Neuron (in vitro differentiated cells): ENCODE data around the gene DUSP2.

ENCODE experiments used
- H2AFZ ChIP-seq: one replicate; pipeline ENCODE4 v1.6.1; 2013; ENCODE audit warnings: low read depth, mild to moderate bottlenecking, inconsistent platforms, low read length, moderate library complexity
- H3K27me3 ChIP-seq: one replicate; pipeline ENCODE4 v1.6.1; 2013; ENCODE audit warnings: low read length; ENCODE audit not compliant: insufficient read depth
- H3K36me3 ChIP-seq: one replicate; pipeline ENCODE4 v1.6.1; 2013; ENCODE audit warnings: low read length; ENCODE audit not compliant: insufficient read depth
- H3K4me1 ChIP-seq: one replicate; pipeline ENCODE4 v1.6.1; 2013; ENCODE audit warnings: low read length; ENCODE audit not compliant: insufficient read depth
- H3K4me3 ChIP-seq: 2 replicates; pipeline ENCODE4 v1.5.1; 2013; ENCODE audit warnings: mild to moderate bottlenecking, low read length, moderate library complexity
- H3K9me3 ChIP-seq: one replicate; pipeline ENCODE4 v1.6.1; 2013; ENCODE audit warnings: low read length

DUSP2 gene

DNA sequence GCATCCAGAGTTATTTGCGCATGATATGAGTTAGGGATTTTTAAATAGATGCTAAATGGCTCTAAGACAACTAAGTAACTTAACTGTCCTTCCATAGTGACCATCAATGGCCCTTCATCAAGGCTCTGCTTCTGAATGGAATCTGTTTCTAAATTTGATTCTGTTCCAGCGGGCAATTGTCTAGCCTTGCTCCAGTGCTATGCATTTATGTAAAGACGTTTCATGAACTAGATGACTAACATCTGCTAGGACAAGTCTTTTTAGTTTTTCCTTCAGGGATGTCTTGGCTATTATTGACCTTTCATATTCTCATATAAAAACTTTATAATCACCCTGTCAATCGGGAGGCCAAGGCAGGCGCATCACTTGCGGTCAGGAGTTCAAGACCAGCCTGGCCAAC is 16.8 kb downstream of the DUSP2 start:
- no peaks in the 10 kb centered on the region for H3K36me3 ChIP-seq
- no peaks in the 10 kb centered on the region for H3K9me3 ChIP-seq
- H2AFZ ChIP-seq = no peak overlapping the region
- peaks cover 43% of the 10 kb centered on the region for H3K27me3 ChIP-seq
- no peaks in the 10 kb centered on the region for H3K4me1 ChIP-seq
- no peak overlapping the region for H3K4me3 ChIP-seq

DNA sequence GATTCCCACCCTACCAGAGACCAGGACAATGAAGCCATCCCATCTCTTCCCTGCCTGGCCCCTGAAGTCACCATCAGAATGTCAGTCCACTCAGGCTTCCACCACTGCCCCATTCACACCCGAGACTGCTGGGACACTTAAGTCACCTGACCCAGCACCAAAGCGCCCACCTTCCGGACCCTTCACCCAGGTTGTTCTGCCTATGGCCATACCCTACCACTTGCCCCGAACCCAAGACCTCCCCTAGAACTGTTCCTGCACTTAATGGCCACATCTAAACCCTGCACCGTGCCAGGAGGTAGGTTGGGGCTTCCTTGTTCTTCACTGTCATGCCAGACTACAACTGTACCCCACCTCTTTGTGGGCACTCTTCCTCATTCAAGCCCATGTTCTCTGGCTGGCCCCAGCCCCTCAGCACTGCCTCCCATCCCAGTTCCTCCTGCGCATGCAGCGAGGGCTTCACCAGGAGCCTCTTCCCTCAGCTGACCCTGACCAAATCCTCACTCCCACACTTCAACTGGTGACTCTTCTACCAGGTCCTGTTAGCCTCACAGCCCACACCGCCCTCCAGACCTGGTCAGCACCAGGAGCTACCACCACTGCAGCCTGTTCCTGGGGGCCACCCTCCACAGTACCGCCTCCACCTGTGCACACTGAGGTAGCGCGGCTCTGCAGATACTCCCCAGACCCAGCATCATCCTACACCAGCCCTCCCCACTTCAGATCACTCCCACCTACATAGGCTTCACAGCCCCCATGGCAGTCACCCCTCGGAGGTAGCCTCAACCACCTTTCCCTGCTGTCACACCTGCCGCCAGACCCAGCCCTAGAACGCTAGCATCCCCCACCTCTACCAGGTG is 20.6 kb downstream of the DUSP2 start:
- Histone ChIP-seq H2AFZ (no peak overlapping the region), H3K4me3 (no peak overlapping the region), H3K4me1 (no peaks in the 10 kb centered on the region), H3K27me3 (peaks cover 48% of the 10 kb centered on the region), H3K9me3 (no peaks in the 10 kb centered on the region), H3K36me3 (no peaks in the 10 kb centered on the region)

DNA sequence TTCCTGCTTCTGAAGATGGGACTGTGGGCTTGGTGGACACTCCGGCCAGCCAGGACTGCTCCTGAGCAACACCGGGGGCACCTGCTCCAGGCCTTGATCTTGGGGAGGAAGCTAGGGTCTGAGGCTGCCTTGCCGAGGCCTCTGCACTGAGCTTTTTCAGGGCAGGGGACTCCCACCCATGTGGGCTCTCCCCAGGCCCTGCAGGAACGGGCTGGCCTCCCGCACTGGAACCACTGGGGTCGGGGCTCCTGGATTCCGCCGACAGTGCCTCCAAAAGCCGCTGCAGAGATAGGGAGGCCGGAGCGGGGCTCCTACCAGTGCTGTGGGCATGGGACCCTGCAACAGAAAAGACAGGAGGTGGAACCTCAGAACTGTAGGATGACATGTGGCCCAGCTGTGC is 21.3 kb downstream of the DUSP2 start:
- H3K36me3 ChIP-seq = no peaks in the 10 kb centered on the region
- H3K27me3 ChIP-seq = peaks cover 51% of the 10 kb centered on the region
- H3K4me1 ChIP-seq = no peaks in the 10 kb centered on the region
- H2AFZ ChIP-seq = no peak overlapping the region
- no peaks in the 10 kb centered on the region for H3K9me3 ChIP-seq
- H3K4me3 ChIP-seq = no peak overlapping the region

DNA sequence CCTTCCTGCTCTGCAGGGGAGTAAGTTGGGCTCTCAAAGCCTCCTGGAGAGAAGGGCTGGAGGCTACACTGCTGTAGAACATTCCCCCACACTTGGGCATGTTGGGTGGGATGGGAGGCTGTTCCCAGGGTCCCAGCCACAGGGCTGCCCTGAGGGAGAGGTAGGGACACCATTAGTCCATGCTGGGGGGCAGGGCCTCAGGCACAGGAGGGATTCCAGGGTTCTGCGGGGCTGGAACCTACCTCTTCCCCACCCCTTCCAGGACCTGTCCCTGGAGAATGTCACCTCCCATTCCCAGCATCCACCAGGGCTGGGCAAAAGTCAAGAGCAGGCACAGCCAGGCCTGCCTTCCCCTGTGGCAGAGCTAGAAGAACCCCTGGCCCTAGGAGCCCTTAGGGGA is 21.9 kb downstream of the DUSP2 start:
- Histone ChIP-seq H3K4me3 (no peak overlapping the region), H2AFZ (no peak overlapping the region), H3K36me3 (no peaks in the 10 kb centered on the region), H3K27me3 (peaks cover 57% of the 10 kb centered on the region), H3K4me1 (no peaks in the 10 kb centered on the region), H3K9me3 (no peaks in the 10 kb centered on the region)

DNA sequence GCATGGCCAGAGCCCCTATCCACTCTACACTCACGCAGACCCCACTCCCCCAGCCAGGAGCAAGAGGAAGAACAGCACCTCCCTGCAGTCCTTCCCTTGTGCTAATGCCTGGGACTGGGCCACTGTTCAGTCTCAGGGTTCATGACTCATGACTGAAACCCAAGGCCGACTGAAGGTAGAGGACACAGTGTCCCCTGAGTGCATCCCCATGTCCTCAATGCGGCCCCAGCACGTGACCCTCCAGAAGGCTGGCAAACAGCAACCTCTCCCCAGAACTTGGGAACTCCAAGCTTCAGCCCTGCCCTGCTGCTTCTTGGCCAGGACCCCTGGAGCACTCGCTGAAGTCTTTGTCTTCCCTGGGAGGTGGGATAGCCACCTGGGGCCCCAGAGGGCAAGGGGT is 22.8 kb downstream of the DUSP2 start:
- H2AFZ ChIP-seq = no peak overlapping the region
- no peak overlapping the region for H3K4me3 ChIP-seq
- H3K27me3 ChIP-seq = peaks cover 66% of the 10 kb centered on the region
- no peaks in the 10 kb centered on the region for H3K4me1 ChIP-seq
- no peaks in the 10 kb centered on the region for H3K9me3 ChIP-seq
- no peaks in the 10 kb centered on the region for H3K36me3 ChIP-seq

DNA sequence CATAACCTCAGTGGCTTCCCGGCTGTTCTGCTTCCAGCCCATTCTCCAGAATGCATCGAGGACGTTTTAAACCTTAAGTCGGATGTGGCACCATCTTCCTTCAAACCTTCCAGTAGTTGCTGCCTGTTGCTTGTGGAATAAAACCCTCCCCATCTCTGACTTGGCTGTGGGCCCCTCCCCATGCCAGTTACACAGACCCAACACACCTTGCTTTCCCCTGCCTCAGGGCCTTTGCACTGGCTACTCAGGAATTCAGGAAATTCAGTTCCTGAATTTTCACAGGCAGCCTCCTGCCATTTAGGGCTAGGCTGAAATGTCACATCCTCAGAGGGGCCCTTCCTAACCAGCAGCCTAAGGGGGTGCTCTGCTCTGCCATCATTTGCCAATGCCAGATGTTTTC is 23.8 kb downstream of the DUSP2 start:
- Histone ChIP-seq H3K27me3 (peaks cover 69% of the 10 kb centered on the region), H3K4me3 (no peak overlapping the region), H3K4me1 (no peaks in the 10 kb centered on the region), H2AFZ (no peak overlapping the region), H3K36me3 (no peaks in the 10 kb centered on the region), H3K9me3 (no peaks in the 10 kb centered on the region)

DNA sequence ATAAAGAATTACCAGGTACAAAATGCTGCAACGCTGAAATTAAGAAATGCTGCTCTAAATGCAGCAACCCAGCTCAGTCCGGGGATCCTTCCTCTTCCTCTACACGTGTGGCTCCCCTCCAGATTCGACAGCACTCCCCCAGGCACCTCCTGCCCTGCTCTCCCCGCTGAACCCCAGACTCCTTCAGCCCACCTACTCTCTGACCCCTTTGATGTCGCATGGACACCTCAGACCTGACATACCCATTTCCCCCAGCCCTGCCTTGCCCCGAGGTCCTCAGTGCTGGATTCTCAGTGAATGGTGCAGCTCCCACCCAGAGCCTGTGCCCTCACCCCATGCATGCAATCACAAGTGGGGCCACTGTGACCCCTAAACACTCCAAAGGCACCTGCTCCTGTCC is 24.2 kb downstream of the DUSP2 start:
- H3K4me1 ChIP-seq = no peaks in the 10 kb centered on the region
- no peaks in the 10 kb centered on the region for H3K36me3 ChIP-seq
- H3K27me3 ChIP-seq = peaks cover 74% of the 10 kb centered on the region
- peaks cover 1% of the 10 kb centered on the region for H3K9me3 ChIP-seq
- no peak overlapping the region for H2AFZ ChIP-seq
- no peak overlapping the region for H3K4me3 ChIP-seq

DNA sequence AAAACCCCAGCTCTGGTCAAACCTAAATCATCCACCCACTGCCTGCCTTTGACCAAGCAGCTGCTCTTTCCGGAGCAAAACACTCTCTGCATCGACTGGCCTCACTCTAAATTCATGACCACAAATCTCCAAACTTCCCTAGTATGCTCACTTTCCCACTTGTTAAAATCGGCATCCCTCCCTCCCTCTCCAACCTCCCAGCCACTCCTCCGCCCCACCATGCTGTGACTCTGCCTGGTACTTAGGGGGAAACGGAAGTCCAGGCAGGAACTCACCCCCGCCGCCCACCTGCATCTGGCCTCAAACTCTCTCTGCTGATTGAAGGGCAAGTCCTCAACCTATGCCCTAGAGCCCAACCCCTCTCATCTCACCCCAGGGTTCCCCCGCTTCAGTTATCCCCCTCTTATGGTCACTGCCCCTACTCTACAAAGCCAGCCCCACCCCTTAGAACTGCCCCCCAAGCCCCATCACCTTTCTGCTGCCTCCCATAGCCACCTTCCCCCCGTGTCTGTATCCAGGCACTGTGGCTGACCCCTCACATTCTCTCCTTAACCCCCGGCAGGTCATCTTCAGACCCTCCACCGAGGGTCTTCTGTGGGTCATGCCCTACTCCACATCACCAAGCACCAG is 25.0 kb downstream of the DUSP2 start:
- no peaks in the 10 kb centered on the region for H3K4me1 ChIP-seq
- H3K36me3 ChIP-seq = no peaks in the 10 kb centered on the region
- H2AFZ ChIP-seq = no peak overlapping the region
- H3K4me3 ChIP-seq = no peak overlapping the region
- peaks cover 81% of the 10 kb centered on the region for H3K27me3 ChIP-seq
- H3K9me3 ChIP-seq = peaks cover 9% of the 10 kb centered on the region

DNA sequence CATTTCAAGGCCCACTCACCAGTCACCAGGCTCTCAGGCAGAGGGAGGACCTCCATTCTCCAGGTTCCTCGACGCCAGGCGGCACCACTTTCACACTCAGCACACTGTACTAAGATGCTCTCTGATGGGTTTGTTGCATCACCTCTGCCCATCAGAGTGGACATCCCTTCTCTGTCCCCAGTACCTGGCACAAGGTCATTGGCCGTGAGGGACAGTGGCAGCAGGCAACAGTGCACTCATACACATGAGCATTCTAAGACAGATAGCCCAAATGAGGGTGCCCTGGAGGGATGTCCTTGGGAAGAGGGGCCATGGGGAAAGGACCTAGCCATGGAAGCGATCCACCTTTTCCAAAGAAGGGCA is 25.9 kb downstream of the DUSP2 start:
- Histone ChIP-seq H3K4me1 (no peaks in the 10 kb centered on the region), H3K27me3 (peaks cover 90% of the 10 kb centered on the region), H3K36me3 (no peaks in the 10 kb centered on the region), H2AFZ (no peak overlapping the region), H3K9me3 (peaks cover 15% of the 10 kb centered on the region), H3K4me3 (no peak overlapping the region)

DNA sequence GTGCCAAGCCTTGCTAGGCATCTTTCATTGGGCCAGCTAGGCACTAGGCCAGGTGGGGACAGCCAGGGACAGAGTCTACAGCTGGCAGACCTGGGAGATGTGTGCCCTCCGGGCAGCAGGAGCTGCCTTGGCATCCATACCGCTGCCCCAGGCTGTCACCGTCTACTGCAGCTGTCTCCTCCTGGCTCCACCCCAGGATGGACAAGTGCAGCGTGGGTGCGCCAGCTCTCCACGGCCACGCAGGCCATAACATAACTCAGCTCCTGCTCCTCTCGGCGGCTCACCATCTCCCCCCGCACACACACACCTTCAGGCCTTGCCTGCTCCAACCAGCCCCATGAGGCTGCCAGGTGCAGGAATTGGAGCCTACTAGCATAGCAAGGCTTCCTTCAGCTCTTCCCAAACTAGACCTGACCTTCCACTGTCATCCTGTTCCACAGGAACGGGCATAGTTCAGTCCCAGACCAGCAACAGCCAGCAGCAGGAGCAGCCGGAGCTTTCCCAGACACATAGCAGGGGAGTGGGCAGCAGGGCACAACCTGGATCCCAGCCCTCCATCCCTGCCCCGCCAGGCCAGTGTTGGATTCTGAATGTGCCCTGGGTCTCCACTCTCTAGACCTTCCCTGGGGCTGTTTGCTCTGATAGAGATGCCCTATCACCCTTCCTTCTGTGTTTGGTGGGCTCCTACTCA is 26.4 kb downstream of the DUSP2 start:
- Histone ChIP-seq H3K27me3 (peaks cover 91% of the 10 kb centered on the region), H2AFZ (no peak overlapping the region), H3K4me1 (no peaks in the 10 kb centered on the region), H3K9me3 (peaks cover 15% of the 10 kb centered on the region), H3K36me3 (no peaks in the 10 kb centered on the region), H3K4me3 (no peak overlapping the region)

DNA sequence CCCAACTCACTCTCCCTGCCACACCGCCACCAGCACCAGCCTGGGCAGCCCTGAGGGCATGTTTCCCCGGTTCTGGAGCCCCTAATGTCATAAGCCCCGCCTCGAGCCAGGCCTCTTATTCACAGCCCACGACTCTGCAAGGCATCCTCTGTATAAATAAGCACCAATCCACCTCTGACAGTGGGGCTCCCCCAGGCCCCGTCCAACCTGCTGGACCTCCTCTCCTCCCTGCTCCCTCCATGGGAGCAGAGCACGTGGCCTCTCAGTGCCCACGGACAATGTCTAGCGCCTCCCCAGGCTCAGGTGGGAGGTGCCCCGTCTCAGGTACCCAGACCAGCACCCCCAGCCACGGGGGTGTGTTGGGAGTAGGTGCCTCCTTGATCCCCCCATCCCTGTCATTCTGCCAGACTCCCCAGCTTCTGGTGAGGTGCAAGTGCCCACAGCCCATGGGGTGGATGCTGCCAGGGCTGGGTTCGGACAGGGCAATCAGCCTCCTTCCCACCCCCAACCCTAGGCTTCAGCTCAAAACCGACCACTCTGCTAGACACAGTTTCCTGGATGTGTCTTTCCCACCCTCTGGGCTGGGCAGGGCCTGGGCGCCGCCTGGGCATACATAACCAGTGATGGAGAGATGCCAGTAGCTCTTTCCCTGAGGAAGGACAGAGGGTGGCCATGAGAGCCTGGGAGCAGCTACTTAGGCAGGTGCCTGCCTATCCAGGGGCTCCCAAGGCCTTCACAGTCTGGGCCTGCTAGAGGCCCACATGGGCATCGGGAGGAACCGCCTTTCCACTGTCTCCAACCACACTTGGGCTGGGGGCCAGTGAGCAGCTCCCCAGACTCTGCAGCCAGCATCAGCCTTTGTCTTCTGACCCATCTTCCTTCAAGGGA is 27.3 kb downstream of the DUSP2 start:
- no peaks in the 10 kb centered on the region for H3K4me1 ChIP-seq
- H3K4me3 ChIP-seq = no peak overlapping the region
- H3K9me3 ChIP-seq = peaks cover 15% of the 10 kb centered on the region
- no peak overlapping the region for H2AFZ ChIP-seq
- no peaks in the 10 kb centered on the region for H3K36me3 ChIP-seq
- H3K27me3 ChIP-seq = peaks cover 93% of the 10 kb centered on the region

DNA sequence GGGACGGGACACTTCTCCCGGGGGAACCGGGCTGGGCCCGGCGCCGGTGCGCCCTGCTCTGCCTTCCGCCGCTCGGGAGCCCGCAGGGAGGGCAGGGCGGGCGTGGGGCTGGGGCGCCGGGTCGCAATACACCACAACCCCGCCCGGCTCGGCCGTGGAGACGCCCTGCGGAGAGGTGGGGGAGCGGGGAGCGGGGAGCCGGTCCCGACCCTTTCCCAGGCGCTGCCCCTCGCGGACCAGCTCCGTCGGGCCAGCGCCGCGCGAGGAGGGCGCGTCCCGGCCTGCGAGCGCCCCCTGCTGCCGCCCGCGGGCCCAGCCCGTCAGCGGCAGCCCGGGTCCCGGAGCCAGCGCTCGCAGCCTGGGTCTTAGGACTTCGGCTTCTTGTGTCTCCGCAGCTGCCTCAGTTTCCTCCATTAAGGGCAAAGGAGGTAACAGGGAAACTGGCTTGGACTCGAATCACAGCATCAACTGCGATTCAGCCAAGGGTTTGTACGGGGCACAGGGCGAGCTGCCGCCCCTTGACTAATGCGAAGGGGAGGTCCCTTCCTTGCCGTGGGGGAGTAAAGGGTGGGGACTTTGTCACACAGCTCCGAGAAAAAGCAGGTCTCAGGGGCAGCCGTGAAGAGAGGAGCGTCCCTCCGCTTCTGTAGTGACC is 28.2 kb downstream of the DUSP2 start:
- Histone ChIP-seq H3K4me1 (no peaks in the 10 kb centered on the region), H3K4me3 (peak overlapping the region; percentile 14), H3K36me3 (no peaks in the 10 kb centered on the region), H3K9me3 (peaks cover 15% of the 10 kb centered on the region), H2AFZ (peak overlapping the region; percentile 68), H3K27me3 (peaks cover 88% of the 10 kb centered on the region)
